ES-I3 (cell line): Measurements from ENCODE around the gene KIF15.
"Not testable (repeated sequence)": the region's sequence is repeated elsewhere in the genome, so short reads cannot be mapped to it uniquely, and the experiment has no call there.

ENCODE experiments used
- H3K36me3 ChIP-seq: 2 replicates; pipeline ENCODE4 v1.6.1; 2013; ENCODE audit warnings: mild to moderate bottlenecking, low read length, control low read depth, moderate library complexity; ENCODE audit not compliant: insufficient read depth
- H3K4me1 ChIP-seq: 2 replicates; pipeline ENCODE4 v1.6.1; 2013; ENCODE audit warnings: mild to moderate bottlenecking, control low read depth, low read length; ENCODE audit not compliant: insufficient read depth
- H3K9ac ChIP-seq: 2 replicates; pipeline ENCODE4 v1.6.1; 2013; ENCODE audit warnings: low read depth, mild to moderate bottlenecking, low read length, moderate library complexity
- H3K9me3 ChIP-seq: 2 replicates; pipeline ENCODE4 v1.6.1; 2013; ENCODE audit warnings: mild to moderate bottlenecking, low read length, moderate library complexity; ENCODE audit not compliant: control insufficient read depth, insufficient read depth

KIF15 gene

GRCh38 chr3:44795197-44795596, 33.6 kb downstream of the KIF15 start:
- no peaks in the 10 kb centered on the region for H3K4me1 ChIP-seq
- H3K9me3 ChIP-seq = no peaks in the 10 kb centered on the region
- H3K9ac ChIP-seq = no peak overlapping the region
- H3K36me3 ChIP-seq = 0 out of 2 replicates have a peak, but pooled peaks cover 15% of the 10 kb centered on the region

GRCh38 chr3:44802011-44802410, 40.4 kb downstream of the KIF15 start:
- H3K4me1 ChIP-seq = no peaks in the 10 kb centered on the region
- no peak overlapping the region for H3K9ac ChIP-seq
- no peaks in the 10 kb centered on the region for H3K9me3 ChIP-seq
- peaks cover 12% of the 10 kb centered on the region for H3K36me3 ChIP-seq

- Histone ChIP-seq H3K9ac (no peak overlapping the region), H3K9me3 (no peaks in the 10 kb centered on the region), H3K4me1 (no peaks in the 10 kb centered on the region), H3K36me3 (peaks cover 7% of the 10 kb centered on the region)
These were observed 41.7 kb downstream of the KIF15 start for GRCh38 chr3:44803298-44803697.

DNA sequence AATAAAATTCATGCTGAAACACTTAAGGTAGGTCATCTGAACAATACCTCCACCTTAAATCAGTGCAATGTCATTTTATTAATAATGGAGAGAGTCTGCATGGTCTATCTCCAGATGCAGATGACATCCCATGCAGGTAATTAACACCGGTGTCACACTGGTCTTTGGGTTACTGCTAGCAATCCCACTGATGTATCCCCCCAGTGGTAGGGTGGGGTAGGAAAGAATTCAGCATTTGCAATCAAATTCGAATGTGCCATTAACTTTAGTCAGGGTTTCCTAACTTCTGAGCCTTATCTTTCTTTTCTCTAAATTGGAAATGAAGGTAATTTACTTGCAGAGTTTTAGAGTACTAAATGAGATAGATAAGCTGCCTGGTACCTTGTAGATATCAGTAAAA, 44.4 kb downstream of the KIF15 start:
- peaks cover 2% of the 10 kb centered on the region for H3K36me3 ChIP-seq
- no peak overlapping the region for H3K9ac ChIP-seq
- H3K9me3 ChIP-seq = no peaks in the 10 kb centered on the region
- H3K4me1 ChIP-seq = no peaks in the 10 kb centered on the region

DNA sequence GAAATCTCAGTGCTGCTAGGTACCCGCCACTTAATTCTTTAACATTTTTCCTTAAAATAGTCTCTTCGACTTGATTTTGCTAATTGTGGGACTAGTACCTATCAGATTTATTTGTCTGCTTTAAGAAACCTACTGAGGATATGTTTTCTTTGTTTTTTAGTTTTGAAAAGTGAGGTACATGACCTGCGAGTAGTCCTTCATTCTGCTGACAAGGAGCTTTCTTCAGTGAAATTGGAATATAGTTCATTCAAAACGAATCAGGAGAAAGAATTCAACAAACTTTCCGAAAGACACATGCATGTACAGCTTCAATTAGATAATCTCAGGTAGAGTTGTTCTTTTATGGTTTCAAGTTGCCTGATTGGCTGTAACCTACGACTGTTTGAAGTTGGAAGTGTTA, 53.2 kb downstream of the KIF15 start:
- H3K9me3 ChIP-seq = no peaks in the 10 kb centered on the region
- H3K36me3 ChIP-seq = peaks cover 11% of the 10 kb centered on the region; the same call in 1 of the 2 replicates
- H3K4me1 ChIP-seq = no peaks in the 10 kb centered on the region
- no peak overlapping the region for H3K9ac ChIP-seq

DNA sequence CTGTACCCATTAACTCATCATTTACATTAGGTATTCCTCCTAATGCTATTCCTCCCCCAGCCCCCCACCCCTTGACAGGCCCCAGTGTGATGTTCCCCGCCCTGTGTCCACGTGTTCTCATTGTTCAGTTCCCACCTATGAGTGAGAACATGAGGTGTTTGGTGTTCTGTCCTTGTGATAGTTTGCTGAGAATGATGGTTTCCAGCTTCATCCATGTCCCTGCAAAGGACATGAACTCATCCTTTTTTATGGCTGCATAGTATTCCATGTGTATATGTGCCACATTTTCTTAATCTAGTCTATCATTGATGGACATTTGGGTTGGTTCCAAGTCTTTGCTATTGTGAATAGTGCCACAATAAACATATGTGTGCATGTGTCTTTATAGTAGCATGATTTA, 54.7 kb downstream of the KIF15 start:
- H3K4me1 ChIP-seq, H3K9ac ChIP-seq: not testable (repeated sequence)
- peaks cover 11% of the 10 kb centered on the region; the same call in 1 of the 2 replicates for H3K36me3 ChIP-seq

GRCh38 chr3:44821206-44821605, 59.6 kb downstream of the KIF15 start:
- not testable (repeated sequence) for H3K9me3 ChIP-seq, H3K4me1 ChIP-seq, H3K36me3 ChIP-seq, H3K9ac ChIP-seq

More for the DNA sequence above, 54.7 kb downstream of the KIF15 start:
- not testable (repeated sequence) for H3K9me3 ChIP-seq

DNA sequence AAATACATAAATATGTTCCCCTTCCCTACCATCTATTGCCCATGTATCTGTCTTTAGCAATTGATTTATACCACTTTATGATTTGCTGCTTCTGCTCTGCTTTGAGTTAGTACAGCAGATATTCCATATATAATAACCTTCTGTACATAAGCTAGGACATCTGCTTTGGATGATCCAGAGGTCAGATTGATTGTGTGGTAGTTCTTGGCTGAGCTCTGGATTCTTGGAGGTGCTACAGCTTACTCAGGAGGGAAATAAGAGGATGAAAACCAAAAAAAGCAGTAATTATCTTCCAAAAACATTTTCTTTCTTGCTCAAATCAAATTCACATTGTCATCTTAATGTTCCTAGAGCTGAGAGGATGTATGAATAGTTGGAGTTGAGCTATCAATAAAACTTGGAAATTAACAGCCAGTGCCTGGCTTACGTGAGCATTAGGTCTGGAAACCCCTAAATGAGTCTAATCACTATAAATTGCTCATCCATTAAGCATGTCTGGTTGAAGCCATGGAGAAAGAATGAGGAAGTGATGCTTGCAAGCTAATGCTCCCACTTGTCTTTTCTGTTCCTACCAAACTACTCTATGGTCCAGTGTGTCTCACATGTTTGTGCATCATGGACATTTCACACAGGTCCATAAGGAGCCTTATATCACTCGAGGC, 63.8 kb downstream of the KIF15 start:
- H3K9ac ChIP-seq = no peak overlapping the region
- peaks cover 4% of the 10 kb centered on the region; the same call in 1 of the 2 replicates for H3K9me3 ChIP-seq
- H3K4me1 ChIP-seq = no peaks in the 10 kb centered on the region
- no peaks in the 10 kb centered on the region; the same call in 1 of the 2 replicates for H3K36me3 ChIP-seq

DNA sequence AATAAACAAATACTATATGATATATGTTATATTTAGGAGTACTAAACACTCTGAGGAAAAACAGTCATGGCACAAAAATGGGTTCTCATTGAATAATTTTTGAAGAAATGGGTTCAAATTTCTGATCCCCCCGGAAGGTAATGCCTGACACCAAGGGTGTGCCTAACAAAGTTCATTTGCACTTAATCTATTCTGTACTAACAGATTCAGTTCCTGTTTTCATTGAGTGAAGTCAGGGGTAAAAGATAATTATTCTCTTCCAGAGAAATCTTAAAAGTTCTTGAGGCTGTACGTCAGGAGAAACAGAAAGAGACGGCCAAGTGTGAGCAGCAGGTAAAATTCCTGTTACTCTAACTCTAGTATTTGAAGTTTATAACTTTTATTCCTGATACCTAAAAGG, 65.6 kb downstream of the KIF15 start:
- Histone ChIP-seq H3K9me3 (peaks cover 4% of the 10 kb centered on the region; the same call in 1 of the 2 replicates), H3K9ac (no peak overlapping the region), H3K36me3 (no peaks in the 10 kb centered on the region; the same call in 1 of the 2 replicates), H3K4me1 (no peaks in the 10 kb centered on the region)

DNA sequence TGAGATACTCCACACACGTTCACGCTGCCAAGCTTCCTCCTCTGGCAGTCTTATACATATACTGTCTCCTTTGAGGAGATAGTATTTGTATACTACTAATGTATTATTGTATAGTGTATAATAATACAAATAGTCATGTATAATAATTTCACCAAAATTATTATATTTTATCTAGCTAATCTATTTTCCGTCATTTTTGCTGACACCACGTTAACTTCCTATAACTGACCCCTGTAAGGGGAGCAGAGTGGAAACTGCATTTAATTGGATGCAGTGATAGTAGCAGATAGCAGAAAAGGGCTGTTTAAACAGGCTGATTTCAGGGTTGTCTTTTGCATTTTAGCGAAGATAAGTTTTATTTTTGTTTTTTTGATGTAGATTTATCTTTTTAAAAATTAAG, 69.6 kb downstream of the KIF15 start:
- Histone ChIP-seq H3K36me3 (no peaks in the 10 kb centered on the region), H3K9ac (no peak overlapping the region), H3K4me1 (no peaks in the 10 kb centered on the region), H3K9me3 (no peaks in the 10 kb centered on the region)

DNA sequence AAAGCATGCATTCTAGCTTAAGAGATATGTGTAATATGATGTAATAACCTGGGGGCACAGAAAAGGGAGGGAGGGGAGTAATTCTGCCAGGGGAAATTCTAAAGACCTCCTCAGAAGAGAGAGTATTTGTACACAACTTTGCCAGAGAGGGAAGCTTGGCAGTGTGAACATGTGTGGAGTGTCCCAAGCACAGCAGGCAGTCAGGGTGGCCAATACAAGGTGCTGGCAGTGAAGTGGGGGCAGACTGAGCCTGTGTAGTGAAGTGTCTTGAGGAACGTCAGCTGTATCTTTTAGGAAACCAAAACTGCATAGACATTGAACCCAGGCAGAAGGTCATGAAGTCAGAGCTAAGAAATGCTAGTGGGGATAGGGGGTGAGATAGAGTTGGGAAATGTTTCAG, 70.4 kb downstream of the KIF15 start:
- Histone ChIP-seq H3K9me3 (peaks cover 5% of the 10 kb centered on the region), H3K36me3 (no peaks in the 10 kb centered on the region; the same call in 1 of the 2 replicates), H3K9ac (no peak overlapping the region), H3K4me1 (no peaks in the 10 kb centered on the region)

DNA sequence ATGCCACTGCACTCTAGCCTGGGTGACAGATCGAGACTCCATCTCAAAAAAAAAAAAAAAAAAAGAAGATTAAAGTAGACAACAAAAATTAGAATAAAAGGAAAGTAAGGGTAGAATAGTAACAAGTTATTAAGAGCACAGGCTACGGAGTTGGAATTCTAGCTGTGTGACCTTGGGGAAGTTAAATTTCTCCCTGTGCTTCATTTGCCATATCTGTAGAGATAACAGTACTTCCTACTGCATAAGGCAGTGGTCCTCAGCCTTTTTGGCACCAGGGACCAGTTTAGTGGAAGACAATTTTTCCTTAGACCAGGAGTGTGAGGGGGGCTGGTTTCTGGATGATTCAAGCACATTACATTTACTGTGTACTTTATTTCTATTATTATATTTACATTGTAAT, 71.4 kb downstream of the KIF15 start:
- Histone ChIP-seq H3K9ac (no peak overlapping the region), H3K36me3 (no peaks in the 10 kb centered on the region; the same call in 1 of the 2 replicates), H3K9me3 (peaks cover 5% of the 10 kb centered on the region), H3K4me1 (no peaks in the 10 kb centered on the region)

DNA sequence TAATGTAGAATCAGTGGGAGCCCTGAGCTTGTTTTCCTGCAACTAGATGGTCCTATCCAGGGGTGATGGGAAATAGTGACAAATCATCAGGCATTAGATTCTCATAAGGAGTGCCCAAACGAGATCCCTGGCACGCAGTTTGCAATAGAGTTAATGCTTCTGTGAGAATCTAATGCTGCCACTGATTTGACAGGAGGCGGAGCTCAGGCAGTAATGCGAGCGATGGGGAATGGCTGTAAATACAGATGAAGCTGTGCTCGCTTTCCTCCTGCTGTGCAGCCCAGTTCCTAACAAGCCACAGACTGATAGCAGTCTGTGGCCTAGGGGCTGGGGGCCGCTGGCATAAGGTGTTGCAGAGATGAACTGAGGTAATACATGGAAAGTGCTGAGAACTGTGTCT, 71.8 kb downstream of the KIF15 start:
- Histone ChIP-seq H3K9me3 (peaks cover 5% of the 10 kb centered on the region), H3K9ac (no peak overlapping the region), H3K4me1 (no peaks in the 10 kb centered on the region), H3K36me3 (no peaks in the 10 kb centered on the region; the same call in 1 of the 2 replicates)

DNA sequence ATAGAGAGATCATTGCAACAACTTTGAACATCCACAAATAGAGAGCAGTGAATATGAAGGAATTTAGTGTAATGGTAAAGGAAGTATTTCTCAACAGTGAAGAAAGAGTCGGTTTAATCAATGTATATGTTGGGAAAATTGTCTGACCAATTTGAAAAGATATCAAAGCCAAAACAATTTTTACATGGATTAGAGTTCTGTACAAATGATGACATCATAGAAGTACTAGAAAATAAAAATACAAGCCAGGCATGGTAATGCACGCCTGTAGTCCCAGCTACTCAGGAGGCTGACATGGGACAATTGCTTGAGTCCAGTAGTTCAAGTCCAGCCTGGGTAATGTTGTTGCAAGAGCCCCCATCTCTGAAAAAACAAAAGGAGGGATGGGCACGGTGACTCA, 74.1 kb downstream of the KIF15 start:
- Histone ChIP-seq H3K4me1 (no peaks in the 10 kb centered on the region), H3K9me3 (peaks cover 5% of the 10 kb centered on the region), H3K36me3 (peaks cover 3% of the 10 kb centered on the region; the same call in 1 of the 2 replicates), H3K9ac (no peak overlapping the region)

DNA sequence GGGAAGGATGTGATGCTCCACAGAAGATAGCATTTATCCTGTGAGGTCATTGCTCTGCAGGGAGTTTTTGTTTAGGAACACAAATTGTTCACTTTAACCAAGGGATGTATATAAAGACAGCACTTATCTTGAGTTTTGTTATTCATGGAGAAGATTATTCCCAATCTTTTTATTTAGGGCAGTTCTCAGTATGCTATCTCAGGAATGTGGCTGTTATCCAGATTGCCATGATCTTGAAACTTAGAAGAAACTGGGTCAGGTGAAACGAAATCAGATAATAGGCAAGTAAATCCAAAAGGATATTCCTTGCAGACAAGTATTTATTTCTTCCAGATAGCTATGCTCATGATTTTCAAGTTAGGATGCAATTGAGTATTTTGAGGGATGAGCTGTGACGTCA, 80.8 kb downstream of the KIF15 start:
- Histone ChIP-seq H3K9me3 (no peaks in the 10 kb centered on the region), H3K9ac (no peak overlapping the region), H3K36me3 (peaks cover 9% of the 10 kb centered on the region), H3K4me1 (no peaks in the 10 kb centered on the region)
